Measurements from ENCODE around the gene UBE2L3.
"Not testable (repeated sequence)": the region's sequence is repeated elsewhere in the genome, so short reads cannot be mapped to it uniquely, and the experiment has no call there.

The UBE2L3 gene

GRCh38 chr22:21573293-21573734 lies 5.8 kb downstream of the UBE2L3 start:
- no peak for DNase-seq

GRCh38 chr22:21573750-21574494 lies 6.4 kb downstream of the UBE2L3 start:
- DNase-seq = no peak

- no peak for DNase-seq
Measured at GRCh38 chr22:21579474-21579851, 11.9 kb downstream of the UBE2L3 start.

GRCh38 chr22:21580623-21581007 lies 13.1 kb downstream of the UBE2L3 start:
- not testable (repeated sequence) for DNase-seq

- not testable (repeated sequence) for DNase-seq
Measured at GRCh38 chr22:21581009-21581713, 13.6 kb downstream of the UBE2L3 start.

GRCh38 chr22:21582801-21583740 lies 15.6 kb downstream of the UBE2L3 start:
- DNase-seq = no peak

- DNase-seq = no peak
Measured at GRCh38 chr22:21585389-21585788, 17.9 kb downstream of the UBE2L3 start.

GRCh38 chr22:21587803-21588611 lies 20.5 kb downstream of the UBE2L3 start:
- no peak for DNase-seq

GRCh38 chr22:21589396-21589795 lies 21.9 kb downstream of the UBE2L3 start:
- no peak for DNase-seq

GRCh38 chr22:21590809-21591641 lies 23.5 kb downstream of the UBE2L3 start:
- DNase-seq = no peak

- DNase-seq = no peak
Measured at GRCh38 chr22:21591695-21592094, 24.2 kb downstream of the UBE2L3 start.

GRCh38 chr22:21592422-21592821 lies 24.9 kb downstream of the UBE2L3 start:
- no peak for DNase-seq

- no peak for DNase-seq
Measured at GRCh38 chr22:21593406-21594232, 26.1 kb downstream of the UBE2L3 start.

- DNase-seq = no peak
Measured at GRCh38 chr22:21594865-21595452, 27.4 kb downstream of the UBE2L3 start.

GRCh38 chr22:21596356-21597135 lies 29.0 kb downstream of the UBE2L3 start:
- DNase-seq = not testable (repeated sequence)

- DNase-seq = no peak
Measured at GRCh38 chr22:21598302-21598701, 30.8 kb downstream of the UBE2L3 start.

- no peak for DNase-seq
Measured at GRCh38 chr22:21599053-21599893, 31.8 kb downstream of the UBE2L3 start.

- no peak for DNase-seq
Measured at GRCh38 chr22:21602579-21602978, 35.1 kb downstream of the UBE2L3 start.

Data from amniotic stem cell (primary cell).